Stimulated activated CD8-positive, alpha-beta memory T cell treated with anti-CD3 and anti-CD28 coated beads, Interleukin-15, amount 100 ng/mL, for 48 hours (primary cell): ENCODE results near the gene IL9.
"Not testable (repeated sequence)": the region's sequence is repeated elsewhere in the genome, so short reads cannot be mapped to it uniquely, and the experiment has no call there.

Source experiments
- DNase-seq, 2 donors: peaks; one replicate each; pipeline ENCODE4 v3.0.0-alpha.2; 2020; ENCODE audit warnings: low read depth in 2 of 2

Gene IL9

DNA sequence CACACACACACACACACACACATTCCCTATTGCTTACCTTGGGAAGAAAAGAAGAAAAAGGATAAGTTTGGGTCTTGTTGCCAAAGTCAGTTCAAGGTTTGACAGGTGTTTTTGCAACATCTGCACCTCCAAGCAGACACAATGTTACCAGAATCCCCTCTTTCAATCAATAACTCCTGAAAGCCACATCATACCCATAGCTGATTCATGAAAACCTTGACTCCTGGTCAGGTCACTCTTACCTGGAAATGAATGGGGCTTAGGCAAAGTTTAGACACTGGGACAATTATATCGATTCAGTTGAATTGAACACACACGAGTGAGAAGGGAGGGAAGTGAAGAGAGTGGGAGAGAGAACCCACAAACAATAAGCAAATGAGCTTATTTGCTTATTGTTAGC lies 27.0 kb downstream of the IL9 start:
- no peak for DNase-seq

DNA sequence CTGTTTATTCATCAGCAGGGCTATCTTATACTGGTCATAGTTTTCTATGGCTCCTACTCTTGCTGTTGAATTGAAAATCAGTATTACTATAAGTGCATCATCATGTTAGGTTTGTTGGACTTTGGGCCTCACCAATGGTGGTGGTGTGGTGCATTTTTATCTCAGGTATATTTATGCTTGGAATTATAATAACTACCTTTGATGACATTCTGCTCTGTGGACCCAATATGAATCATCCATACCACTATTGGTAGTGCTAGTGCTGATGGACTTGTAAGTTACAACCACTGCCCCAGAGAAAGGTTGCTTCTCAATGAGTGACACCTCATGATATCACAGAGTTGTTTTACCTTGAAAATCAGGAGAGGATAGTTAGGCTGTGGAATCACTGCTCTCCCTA lies 28.0 kb downstream of the IL9 start:
- no peak for DNase-seq

DNA sequence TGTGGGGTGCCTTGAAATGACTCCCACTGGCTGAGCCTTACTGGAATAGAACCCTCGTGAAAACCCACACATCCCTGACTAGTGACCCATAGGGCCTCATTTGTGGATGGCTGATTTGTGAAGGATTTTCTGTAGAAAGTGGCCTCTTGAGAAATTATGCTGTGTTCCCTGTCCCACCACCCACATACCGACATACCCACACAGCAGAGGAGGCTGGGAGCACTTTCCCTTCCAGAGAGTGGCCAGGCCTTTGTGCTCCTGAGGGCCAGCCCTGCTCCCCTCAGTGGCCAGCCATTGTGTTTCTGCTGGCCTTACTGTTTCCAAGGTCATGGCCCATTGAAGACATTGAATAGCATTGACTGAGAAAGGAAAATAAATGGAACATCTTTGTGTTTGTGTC lies 29.6 kb downstream of the IL9 start:
- no peak for DNase-seq

DNA sequence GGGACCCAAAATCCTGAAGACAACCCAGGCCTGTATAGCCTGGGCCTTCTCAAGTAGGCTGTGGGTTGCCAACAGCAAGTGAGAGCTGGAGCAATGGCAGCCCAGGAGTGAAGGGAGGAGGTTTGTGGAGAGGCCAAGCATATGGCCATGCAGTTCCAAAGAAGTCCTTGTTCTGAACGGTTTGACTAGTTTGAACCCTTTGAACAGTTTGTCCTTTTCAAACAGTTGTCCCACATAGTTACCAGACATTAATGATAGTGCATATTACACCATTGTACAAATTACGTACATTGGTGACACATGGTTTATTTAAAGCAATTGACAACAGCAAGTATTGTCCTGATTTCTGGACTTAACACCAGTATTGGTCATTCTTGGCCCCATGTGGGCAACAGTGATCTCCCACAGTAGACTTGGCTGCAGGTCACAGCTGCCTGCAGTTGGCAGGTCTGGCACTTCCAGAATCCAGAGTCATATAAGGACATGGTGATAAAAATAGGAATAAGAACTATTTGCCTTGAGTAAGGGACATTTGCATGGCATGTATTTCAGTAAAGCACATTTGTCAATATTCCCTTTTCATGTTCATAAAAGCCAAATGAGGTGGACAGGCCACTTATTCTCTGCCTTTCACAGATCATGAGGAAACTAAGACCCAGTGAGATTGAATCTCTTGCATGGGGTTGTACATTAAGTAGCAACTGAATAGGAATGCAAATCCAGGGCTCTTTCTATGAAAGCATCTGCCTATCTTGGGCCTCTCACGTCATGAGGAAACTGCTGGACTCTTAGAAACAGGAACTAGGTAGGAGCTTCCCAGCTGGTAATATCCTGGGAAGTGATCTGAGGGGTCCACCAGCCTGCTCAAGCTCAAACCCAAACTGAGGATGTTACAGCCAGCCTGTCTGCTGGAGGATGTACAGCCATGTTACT lies 30.9 kb downstream of the IL9 start:
- no peak for DNase-seq

DNA sequence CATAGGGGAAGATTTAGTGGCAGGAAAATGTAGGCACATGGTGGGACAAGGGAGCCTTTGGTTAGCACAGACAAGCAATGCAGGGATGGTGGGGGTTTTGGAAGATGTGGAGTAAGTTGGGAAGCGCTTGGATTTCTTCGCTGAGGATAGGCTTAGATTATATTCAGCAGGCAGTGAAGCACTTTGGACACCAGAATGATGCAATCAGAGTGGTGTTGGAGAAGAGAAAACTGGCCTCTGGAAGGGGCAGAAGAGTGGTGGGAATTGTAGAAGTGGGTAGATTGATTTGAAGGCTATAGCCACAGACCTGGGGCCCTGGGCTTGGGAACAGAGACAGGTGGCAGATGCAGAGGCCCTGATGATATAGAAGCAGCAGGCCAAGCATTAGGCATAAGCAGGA lies 32.9 kb downstream of the IL9 start:
- DNase-seq = no peak

DNA sequence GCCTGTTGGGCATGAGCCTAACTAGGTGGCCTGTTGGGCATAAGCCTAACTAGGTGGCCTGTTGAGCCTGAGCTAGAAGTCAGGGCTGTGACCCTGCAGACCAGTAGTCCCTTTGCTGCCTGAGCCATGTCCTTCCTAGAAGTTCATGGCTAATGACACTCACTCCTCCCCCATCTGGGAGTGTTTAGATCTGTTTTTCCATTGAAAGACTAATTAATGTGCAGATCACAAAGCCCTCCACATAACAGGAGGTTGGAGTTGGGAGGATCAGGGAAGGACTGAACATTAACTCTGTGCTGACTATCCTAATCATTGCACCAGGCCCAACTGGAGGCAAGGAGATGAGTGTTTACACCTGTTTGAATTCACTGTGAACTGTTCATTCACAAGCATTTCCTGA lies 33.6 kb downstream of the IL9 start:
- no peak for DNase-seq

DNA sequence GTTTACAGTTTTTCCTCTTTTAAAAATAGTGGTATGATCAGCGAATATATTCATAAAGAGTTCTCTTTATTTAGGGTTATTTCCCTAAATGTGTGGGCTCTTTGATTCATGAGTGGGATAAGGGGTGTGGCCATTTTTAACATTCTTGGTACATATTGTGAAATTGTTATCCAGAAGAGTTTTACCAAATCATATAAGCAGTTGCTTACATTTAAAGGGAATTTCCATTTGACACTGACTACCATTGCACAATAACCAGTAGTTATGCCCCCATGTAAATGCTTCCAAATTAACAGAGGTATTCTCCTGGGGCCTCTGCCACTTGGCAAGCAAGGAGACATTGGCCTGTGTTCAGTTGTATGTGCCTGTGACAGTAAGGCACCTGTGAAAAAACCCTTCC lies 34.0 kb downstream of the IL9 start:
- no peak for DNase-seq

DNA sequence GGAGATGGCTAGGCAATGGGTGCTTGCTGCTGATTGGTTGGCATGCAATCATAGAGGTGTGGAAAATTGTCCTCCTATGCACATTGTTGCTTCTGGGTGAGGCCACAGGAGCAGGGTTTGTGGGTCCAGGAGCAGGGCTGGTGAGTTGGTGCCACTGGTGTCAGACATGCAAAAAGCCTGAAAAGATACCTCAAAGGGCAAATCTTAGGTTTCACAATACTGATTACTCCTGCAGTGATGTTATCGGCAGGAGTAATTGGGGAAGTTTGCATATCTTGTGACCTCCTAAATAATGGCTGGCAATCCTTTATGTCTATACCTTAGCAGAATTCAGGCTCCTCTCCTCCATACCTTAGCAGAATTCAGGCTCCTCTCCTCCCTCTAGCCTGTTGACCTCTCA lies 36.0 kb downstream of the IL9 start:
- no peak for DNase-seq

DNA sequence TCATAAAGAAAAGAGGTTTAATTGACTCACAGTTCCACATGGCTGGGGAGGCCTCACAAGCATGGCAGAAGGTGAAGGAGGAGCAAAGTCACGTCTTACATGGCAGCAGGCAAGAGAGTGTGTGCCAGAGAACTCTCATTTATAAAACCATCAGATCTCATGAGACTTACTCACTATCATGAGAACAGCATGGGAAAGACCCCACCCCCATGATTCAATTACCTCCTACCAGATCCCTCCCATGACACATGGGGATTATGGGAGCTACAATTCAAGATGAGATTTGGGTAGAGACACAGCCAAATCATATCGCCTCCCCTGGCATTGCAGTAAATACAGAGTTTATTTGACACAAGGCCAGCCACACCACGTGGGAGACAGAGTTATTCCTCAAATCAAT lies 36.5 kb downstream of the IL9 start:
- not testable (repeated sequence) for DNase-seq

DNA sequence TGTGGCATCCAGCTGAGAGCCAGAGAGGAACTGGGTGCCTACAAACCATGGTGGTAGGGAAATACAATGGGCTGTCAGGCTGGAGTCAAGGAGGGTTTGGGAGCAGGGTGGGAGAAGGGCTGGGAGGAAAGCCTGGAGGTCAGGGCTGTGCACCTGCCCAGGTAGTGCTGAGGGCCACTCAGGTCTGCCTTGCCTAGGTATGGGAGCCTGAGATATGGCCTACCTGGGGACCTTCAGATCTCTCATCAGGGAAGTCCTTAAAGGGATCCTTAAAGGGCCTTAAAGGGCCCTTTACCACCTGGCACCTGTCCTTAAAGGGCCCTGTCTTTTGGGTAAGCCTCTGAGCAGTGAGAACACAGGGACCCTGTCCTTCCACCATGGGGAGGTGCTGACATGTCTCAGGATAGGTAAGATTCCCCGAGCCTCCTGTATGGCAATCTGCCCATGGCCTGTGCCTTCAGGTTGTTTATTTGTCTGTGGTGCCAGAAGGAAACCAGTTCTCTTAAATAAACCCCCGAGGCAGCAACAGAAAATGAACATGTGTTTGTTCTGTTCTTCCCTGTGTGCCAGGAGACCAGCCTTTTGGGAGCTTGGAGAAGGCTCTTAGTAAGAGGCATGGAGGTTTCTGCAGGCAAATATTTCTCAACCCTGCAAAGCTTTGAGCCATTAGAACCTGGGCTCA lies 37.9 kb downstream of the IL9 start:
- no peak for DNase-seq

DNA sequence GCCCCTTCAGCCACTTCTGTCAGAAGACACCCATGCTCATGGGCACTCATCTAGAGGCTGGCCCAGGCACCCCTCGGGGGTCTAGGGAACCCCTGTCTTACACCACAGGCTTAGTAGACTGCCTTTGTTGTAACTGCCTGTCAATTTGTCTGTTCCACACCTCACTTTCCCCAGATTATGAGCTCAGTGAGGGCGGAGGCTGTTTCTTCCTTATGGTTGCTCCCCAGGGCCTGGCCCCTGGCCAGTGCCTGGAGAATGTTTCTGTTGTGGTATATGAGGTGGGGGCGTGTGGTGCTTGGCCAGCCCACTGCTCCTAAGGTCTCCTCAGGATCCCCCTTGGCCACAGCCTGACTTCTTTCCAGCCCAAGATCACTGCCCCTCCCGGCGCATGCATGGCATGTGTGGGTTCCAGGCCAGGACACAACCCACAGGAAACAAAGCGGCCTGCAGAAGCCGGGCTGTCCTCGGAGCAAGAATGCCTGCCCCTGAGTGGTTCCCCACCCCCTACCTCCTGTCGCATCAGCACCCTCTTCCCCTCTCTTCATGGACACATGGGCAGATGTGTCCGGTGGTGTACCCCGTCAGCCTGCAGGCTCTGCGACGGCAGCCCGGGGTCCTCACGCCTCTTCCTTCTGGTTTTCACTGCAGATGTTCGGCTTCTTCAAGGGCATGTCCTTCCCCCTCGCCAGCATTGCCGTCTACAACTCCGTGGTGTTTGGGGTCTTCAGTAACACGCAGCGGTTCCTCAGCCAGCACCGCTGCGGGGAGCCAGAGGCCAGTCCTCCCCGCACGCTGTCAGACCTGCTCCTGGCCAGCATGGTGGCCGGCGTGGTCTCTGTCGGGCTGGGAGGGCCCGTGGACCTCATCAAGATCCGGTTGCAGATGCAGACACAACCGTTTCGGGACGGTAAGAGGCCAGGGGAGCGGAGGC lies 43.5 kb downstream of the IL9 start:
- no peak for DNase-seq

DNA sequence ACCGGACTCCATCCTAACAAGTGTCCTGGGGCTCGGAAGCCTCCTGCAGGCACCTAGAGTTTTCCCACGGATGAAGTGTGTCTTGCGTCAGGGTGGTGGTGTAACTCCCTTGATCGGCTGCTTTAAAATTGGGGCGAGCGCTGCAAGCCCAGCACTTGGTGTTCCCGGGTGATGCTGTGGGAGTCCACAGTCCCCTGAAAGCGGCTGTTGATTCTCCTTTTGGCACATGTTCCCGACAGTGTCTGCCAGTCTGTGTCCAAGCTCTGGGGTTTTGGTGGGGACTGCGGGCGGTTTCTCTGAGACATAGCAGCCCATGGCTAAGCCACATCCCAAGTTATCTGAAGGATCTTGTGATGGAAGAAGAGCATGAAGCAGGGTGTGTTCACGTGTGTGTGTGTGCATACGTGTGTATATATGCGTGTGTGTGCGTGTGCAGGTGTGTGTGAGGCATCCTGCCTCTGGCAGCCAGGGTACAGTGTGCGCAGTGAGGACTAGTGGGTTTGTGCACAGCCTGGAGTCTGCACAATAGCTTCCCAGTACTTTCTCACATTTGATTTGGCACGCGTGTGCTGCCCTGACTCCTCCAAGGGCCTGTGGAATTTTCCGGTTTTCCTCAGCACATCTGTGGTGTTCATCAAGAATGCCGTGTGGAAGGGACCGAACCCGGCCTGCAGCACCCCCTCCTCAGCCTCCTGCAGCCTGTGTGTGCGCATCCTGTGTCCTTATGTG lies 44.3 kb downstream of the IL9 start:
- no peak for DNase-seq

DNA sequence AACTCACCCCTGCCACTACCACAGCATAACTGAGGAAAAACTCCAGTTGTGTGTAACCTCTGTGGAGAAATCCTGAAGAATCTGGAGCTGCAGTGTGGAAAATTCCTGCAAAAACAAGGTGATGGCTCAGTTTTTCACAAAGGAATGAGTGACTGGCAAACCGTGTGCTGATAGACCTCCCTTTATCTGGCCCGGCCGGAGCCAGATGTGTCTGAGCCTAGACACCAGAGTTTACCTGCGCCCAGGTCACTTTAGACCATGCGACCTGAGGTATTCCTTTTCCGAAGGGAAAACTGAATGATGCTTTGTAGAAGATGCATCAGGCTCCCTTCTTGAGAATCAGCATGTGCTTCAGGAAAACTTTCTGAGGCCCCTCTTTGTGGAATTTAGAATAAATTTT lies 45.0 kb downstream of the IL9 start:
- DNase-seq = no peak

DNA sequence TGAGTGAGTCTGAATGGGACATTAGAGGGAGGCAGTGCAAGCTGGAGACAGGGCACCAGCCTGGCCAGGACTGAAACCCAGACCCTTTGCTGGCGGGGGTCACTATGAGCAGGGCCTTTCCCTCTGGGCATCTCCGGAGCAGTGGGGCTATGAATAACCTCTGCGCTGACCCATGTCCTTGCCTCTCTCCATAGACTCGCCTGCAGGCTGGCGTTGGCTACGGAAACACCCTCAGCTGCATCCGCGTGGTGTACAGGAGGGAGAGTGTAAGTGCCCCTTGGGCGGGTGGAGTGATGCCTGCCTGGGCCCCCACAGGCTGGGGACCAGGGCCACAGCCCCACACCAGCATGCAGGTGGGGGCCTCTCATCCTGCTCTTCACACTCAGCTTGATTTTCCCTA lies 45.4 kb downstream of the IL9 start:
- DNase-seq = no peak

DNA sequence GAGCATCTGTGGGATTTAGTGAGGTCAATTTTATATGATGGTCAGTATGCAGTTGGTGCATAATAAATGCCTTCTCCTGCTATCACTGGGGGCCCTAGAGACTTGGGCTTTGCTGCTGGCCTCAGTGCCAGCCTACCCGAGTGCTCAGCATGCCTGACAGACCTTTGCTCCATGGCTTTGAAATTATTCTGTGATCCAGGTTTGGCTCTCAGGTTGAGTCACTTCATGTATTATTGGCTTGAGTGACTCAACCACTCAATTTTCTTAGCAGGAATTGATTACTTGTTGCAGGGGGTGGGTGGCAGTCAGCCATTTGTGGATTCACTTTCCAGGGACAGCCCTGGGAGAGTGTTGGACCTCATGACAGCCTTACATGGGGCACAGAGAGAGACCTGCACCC lies 47.7 kb downstream of the IL9 start:
- DNase-seq = no peak

DNA sequence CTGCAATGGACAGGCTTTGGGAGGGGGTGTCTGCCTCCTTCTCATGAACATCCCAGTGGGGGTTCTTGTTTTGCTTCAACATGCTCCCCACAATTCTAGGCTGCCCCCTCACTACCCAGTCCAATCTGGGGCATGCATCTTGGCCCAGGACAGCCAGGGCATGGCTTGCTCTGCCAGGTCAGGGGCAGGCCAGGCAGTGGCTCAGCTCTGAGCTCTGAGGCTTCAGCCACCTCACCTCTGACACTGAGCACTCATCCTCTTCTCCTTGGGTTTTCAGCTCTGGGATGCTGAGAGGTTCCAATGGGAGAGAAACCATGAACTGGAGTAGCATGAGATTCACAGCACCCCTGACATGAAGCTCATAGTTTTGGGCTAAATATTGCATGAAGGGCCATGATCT lies 49.3 kb downstream of the IL9 start:
- DNase-seq = no peak

DNA sequence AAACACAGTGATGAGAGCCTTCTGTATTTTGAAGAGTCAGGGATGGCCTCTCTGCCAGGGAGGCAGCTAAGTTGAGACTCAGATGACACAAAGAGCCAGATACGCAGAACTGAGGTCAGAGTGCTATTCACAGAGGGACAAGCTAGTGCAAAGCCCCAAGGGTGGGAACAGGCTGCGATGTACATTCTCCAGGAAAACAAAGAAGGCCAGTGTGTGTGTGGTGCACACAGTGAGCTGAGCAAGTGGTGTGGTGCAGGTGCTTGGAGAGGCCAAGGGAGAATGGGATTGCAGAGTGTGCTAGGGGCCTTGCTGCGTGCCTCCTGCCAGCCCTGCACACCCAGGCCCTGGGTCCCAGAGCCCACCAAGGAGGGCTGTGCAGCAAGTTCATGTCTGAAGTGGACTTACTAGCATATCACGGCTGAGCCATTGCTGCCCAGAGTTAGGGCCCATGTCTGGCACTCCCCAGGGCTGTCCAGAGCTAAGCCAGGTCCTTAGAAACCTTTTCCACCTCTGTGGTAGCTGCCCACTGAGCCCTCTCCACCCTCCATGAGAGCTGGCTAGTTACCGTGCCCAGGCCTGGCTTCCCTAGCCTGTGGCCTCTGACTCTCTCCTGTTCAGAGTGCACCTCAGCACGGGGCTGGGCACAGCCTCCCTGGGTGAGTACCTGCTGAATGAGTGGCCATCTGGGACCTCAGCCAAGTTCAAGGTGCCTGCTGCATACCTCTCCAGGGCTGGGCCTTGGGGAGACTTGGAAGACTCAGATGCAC lies 51.9 kb downstream of the IL9 start:
- no peak for DNase-seq

DNA sequence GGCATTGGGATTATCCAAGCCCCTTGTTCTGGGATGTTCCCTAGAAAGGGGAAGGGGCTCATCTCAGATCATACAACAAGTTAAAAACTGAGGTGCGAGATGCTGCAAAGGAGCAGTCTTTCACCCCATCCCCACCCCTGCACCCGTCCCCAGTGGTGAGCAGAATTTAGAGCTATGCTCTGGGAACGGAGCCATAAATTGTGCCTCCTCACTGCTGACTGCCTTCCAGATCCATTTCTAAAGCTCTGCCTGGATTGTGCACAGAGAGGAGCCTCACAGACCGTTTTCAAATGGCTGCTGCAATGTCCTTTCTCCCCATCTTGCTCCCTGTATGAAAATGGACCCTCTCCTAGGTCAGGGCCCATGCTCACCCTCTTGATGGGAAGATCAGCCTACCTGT lies 52.9 kb downstream of the IL9 start:
- DNase-seq = no peak
